HepG2 (cell line): Measurements from ENCODE around the gene FCN1. TPM values are rescaled to one million over a fixed set of nuclear protein-coding genes. Genes with fewer than 3 reads are reported as not detected.

Experiments
- ATAC-seq: fragments of 200-7000 bp; cut with Tn5 transposase; 3 replicates; pipeline ENCODE4 v1.9.1; 2020; ENCODE audit warnings: mild to moderate bottlenecking, moderate library complexity
- BruUV-seq: library from RNA; stranded (reverse); fragments of 400-500 nt; replicated peaks from 2 replicates; lab custom pipeline; 2021; lab: Mats Ljungman, UMichigan
- CTCF ChIA-PET: fragments of 300-600 bp; formaldehyde crosslinking; extraction: SDS; loops from one replicate; lab custom pipeline; 2021; ENCODE audit warnings: low total read pairs, inconsistent platforms, low intra/inter-chr PET ratio; lab: Yijun Ruan, JAX
- POLR2A ChIA-PET: fragments of 350-600 bp; sonication (Branson Sonifier 250); formaldehyde crosslinking; loops from one replicate; lab custom pipeline; 2020; ENCODE audit warnings: antibody characterized with exemption, inconsistent platforms; lab: Yijun Ruan, JAX
- DNase-seq: peaks from one replicate; pipeline ENCODE4 v3.0.0-alpha.2; 2015; ENCODE audit warnings: low spot score
- FAIRE-seq: peaks from 3 replicates; lab custom pipeline; 2011; peaks lifted over from hg19 to GRCh38; lab: Jason Lieb, UNC
- H2AFZ ChIP-seq: one replicate; pipeline ENCODE4 v1.6.1; 2011; ENCODE audit warnings: low read length, inconsistent platforms
- H3K27ac ChIP-seq: fragments of 300-600 bp; 3 replicates; pipeline ENCODE4 v1.8.0; 2011; ENCODE audit warnings: mixed run types, mild to moderate bottlenecking, mixed read lengths, low read length, inconsistent platforms; ENCODE audit not compliant: insufficient read depth; ENCODE audit errors: extremely low read length
- H3K27me3 ChIP-seq, 2 experiments: fragments of 200-600 bp in 1 of 2; 2 replicates in 1 of 2; 3 replicates in 1 of 2; pipeline versions ENCODE4 v1.6.0 to v1.8.0; 2011; ENCODE audit warnings: low read length in 2 of 2, mild to moderate bottlenecking in 2 of 2, moderate library complexity in 2 of 2, inconsistent platforms in 1 of 2; ENCODE audit not compliant: insufficient read depth in 2 of 2, control insufficient read depth in 1 of 2
- H3K36me3 ChIP-seq, 2 experiments: fragments of 200-600 bp in 1 of 2; replicated peaks in 1 of 2; 2 replicates in 1 of 2; 3 replicates in 1 of 2; pipeline versions ENCODE4 v1.5.1 to v1.8.0; 2011; ENCODE audit warnings: low read length in 2 of 2, inconsistent platforms in 1 of 2; ENCODE audit not compliant: insufficient read depth in 2 of 2, control insufficient read depth in 1 of 2
- H3K4me1 ChIP-seq: 2 replicates; pipeline ENCODE4 v1.5.1; 2012; ENCODE audit warnings: low read length, inconsistent platforms; ENCODE audit not compliant: insufficient read depth
- H3K4me2 ChIP-seq: 2 replicates; pipeline ENCODE4 v1.6.0; 2011; ENCODE audit warnings: low read depth, low read length, inconsistent platforms
- H3K4me3 ChIP-seq, 3 experiments: fragments of 200-600 bp in 1 of 3; sonication (generic), shearing (Covaris generic) in 1 of 3; replicated peaks in 1 of 3; 2 replicates each; pipeline ENCODE4 v1.5.1; 2011 to 2016; ENCODE audit warnings: low read length in 3 of 3, inconsistent platforms in 2 of 3, low read depth in 2 of 3, mild to moderate bottlenecking in 2 of 3, control low read depth in 1 of 3, mixed read lengths in 1 of 3; ENCODE audit not compliant: insufficient read depth in 1 of 3
- H3K79me2 ChIP-seq: one replicate; pipeline ENCODE4 v1.6.1; 2011; ENCODE audit warnings: low read length, inconsistent platforms; ENCODE audit not compliant: insufficient read depth
- H3K9ac ChIP-seq: 2 replicates; pipeline ENCODE4 v1.6.0; 2011; ENCODE audit warnings: mild to moderate bottlenecking, low read depth, low read length, inconsistent platforms; ENCODE audit not compliant: insufficient read depth
- H3K9me3 ChIP-seq: 2 replicates; pipeline ENCODE4 v1.5.1; 2012; ENCODE audit warnings: mild to moderate bottlenecking, low read length
- H4K20me1 ChIP-seq: 2 replicates; pipeline ENCODE4 v1.6.0; 2011; ENCODE audit warnings: inconsistent platforms, mild to moderate bottlenecking, low read length, moderate library complexity; ENCODE audit not compliant: insufficient read depth
- HDAC6 ChIP-seq: fragments of 200-600 bp; sonication (generic); IDR thresholded peaks from 2 replicates; pipeline ENCODE4 v1.7.0; 2017; ENCODE audit warnings: mild to moderate bottlenecking, antibody characterized with exemption, low read length, low read depth
- KLF6 ChIP-seq: IDR thresholded peaks from 2 replicates; pipeline ENCODE4 v1.8.0; 2016; ENCODE audit warnings: missing biosample characterization, missing genetic modification reagents
- UBTF ChIP-seq: sonication (generic); formaldehyde crosslinking; IDR thresholded peaks from 2 replicates; pipeline ENCODE4 v1.4.0; 2020; ENCODE audit warnings: mild to moderate bottlenecking, missing genetic modification reagents
- ZC3H4 ChIP-seq: sonication (generic); formaldehyde crosslinking; IDR thresholded peaks from 2 replicates; pipeline ENCODE4 v1.4.0; 2020; ENCODE audit warnings: missing genetic modification reagents, borderline replicate concordance
- ZIK1 ChIP-seq: sonication (generic); formaldehyde crosslinking; IDR thresholded peaks from 2 replicates; pipeline ENCODE4 v1.5.0; 2020; ENCODE audit warnings: mild to moderate bottlenecking, low read depth, missing genetic modification reagents, borderline replicate concordance
- ZNF260 ChIP-seq: sonication (generic); formaldehyde crosslinking; IDR thresholded peaks from 2 replicates; pipeline ENCODE4 v1.4.0; 2020; ENCODE audit warnings: missing genetic modification reagents, low read depth, mild to moderate bottlenecking, borderline replicate concordance
- ZNF33B ChIP-seq: sonication (generic); formaldehyde crosslinking; IDR thresholded peaks from 2 replicates; pipeline ENCODE4 v1.5.1; 2020; ENCODE audit warnings: mild to moderate bottlenecking, missing genetic modification reagents
- ZSCAN5A ChIP-seq: sonication (generic); formaldehyde crosslinking; IDR thresholded peaks from 2 replicates; pipeline ENCODE4 v1.8.0; 2022; ENCODE audit warnings: mild to moderate bottlenecking, missing genetic modification reagents, borderline replicate concordance
- WGBS: methylation state at CpG from one replicate; pipeline ENCODE4 v1.1.6; 2017; ENCODE audit warnings: low lambda C conversion rate; 5-methylcytosine and 5-hydroxymethylcytosine counted together
- in situ Hi-C: cut with HindIII; loops from 2 replicates; pipeline ENCODE4 v1.10.0; 2017; ENCODE audit warnings: low pct_unique_long_range_greater_than_20kb; ENCODE audit not compliant: extremely low pct_ligation_motif_present
- intact Hi-C: fragments of 100-400 bp; cut with micrococcal nuclease; formaldehyde crosslinking; loops from one replicate; pipeline ENCODE4 v1.10.0; 2022; ENCODE audit not compliant: unreplicated experiment
- polyA plus RNA-seq, 8 experiments: library from polyadenylated mRNA; depleted of rRNA in 3 of 8; stranded (reverse) in 7 of 8; unstranded in 1 of 8; fragments of >200 nt; fragmentation: Illumina TruSeq in 4 of 8; extraction: Trizol in 4 of 8; gene quantifications; 2 replicates each; pipeline versions ENCODE4 v1.2.1 to v1.2.3, GENCODE V29; 2011 to 2016; ENCODE audit warnings: low read depth in 4 of 8, missing spikeins in 1 of 8, mixed read lengths in 1 of 8; ENCODE audit not compliant: insufficient read depth in 1 of 8
- total RNA-seq, 5 experiments: library from RNA; depleted of rRNA; stranded (reverse); fragments of >200 nt; fragmentation: Illumina TruSeq; extraction: Trizol; gene quantifications; 2 replicates each; pipeline ENCODE4 v1.2.3, GENCODE V29; 2016; ENCODE audit warnings: low read depth in 1 of 5
- TF ChIP-seq, protein P1 (sequence below): sonication (generic); formaldehyde crosslinking; IDR thresholded peaks from 2 replicates; pipeline ENCODE4 v1.5.0; 2020; ENCODE audit warnings: mild to moderate bottlenecking, low read depth, missing genetic modification reagents, borderline replicate concordance
- TF ChIP-seq, protein P2 (sequence below): sonication (generic); formaldehyde crosslinking; IDR thresholded peaks from 2 replicates; pipeline ENCODE4 v1.9.0; 2021; ENCODE audit warnings: missing genetic modification reagents, mild to moderate bottlenecking, borderline replicate concordance
- TF ChIP-seq, protein P3 (sequence below): sonication (generic); formaldehyde crosslinking; IDR thresholded peaks from 2 replicates; pipeline ENCODE4 v1.9.0; 2021; ENCODE audit warnings: missing genetic modification reagents, borderline replicate concordance
- TF ChIP-seq, protein P4 (sequence below): fragments of 450-650 bp; IDR thresholded peaks from 2 replicates; pipeline ENCODE4 v1.6.1; 2017

The FCN1 gene
- total and polyA plus RNA-seq, 2 of the 13 experiments (the other 11 are each of a cell fraction or from before 2014, with no cell fraction given) = not detected

DNA sequence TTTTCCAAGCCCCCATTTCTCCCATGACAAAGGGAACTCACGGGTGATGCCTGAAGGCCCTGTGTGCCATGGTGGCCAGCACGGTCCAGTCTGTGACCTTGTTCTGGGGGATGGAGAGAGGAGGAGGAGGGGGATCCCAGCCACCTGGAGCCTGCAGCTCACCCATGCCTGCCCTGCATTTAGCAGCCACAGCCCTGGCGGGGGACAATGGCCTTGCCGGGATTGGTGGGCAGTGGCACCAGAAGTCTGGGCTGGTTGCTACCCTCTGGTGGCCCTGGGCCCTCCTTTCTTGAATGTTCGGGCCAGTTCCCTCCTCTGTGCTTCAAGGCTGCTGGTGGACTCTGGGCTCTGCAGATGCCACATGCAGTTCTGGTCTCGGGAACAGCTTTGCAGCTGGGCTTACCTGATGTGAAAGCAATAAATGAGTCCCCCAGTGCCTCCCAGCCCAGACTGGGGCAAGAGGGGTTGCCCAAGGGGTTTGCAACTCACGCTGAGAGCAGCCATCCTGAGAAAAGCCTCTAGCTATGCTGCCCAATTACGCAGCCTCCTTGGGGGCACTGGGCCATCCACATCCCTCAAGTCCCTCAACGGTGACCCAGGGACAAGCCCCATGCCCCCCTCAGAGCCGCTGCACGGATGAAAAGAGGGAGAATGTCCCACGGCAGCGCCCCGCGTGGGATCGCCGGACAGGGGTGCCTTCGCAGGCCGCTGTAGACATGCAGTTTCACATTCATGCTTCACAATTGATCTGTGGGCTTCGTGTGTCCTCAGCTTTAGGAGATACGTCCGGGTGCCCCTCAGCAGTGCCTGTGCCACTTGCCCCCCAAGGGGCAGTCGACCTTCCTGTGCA, 49.2 kb upstream of the FCN1 start:
- DNase-seq (no peak), ATAC-seq (no peak), FAIRE-seq (no peak)
- ChIA-PET POLR2A (no interaction called here), CTCF (no interaction called here)
- in situ Hi-C loops = no loop called here
- Histone ChIP-seq H3K4me1 (no peaks in the 10 kb centered on the region), H3K27me3 (peaks cover 5 to 48% of the 10 kb centered on the region in 2 experiments; a peak in 4 of 5 replicates), H3K9me3 (no peaks in the 10 kb centered on the region), H3K36me3 (no peaks in the 10 kb centered on the region), H3K4me3 (no peak overlapping the region), H3K9ac (no peak overlapping the region), H3K79me2 (no peaks in the 10 kb centered on the region), H4K20me1 (peaks cover 7% of the 10 kb centered on the region; the same call in 1 of the 2 replicates), H3K4me2 (no peak overlapping the region), H2AFZ (no peak overlapping the region), H3K27ac (no peak overlapping the region)
- BruUV-seq = no TSS peak
- intact Hi-C loops = no loop called here
- WGBS = 7% methylated on average over 3 of the region's 23 CpGs
- TF ChIP-seq, protein P1, sequence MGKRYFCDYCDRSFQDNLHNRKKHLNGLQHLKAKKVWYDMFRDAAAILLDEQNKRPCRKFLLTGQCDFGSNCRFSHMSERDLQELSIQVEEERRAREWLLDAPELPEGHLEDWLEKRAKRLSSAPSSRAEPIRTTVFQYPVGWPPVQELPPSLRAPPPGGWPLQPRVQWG (CRISPR knock-in tag) = no peak
- TF ChIP-seq UBTF (no peak), ZNF260 (no peak), ZSCAN5A (no peak), HDAC6 (no peak), ZIK1 (no peak), ZC3H4 (CRISPR knock-in tag) (no peak), KLF6 (CRISPR knock-in tag) (no peak), ZNF33B (CRISPR knock-in tag) (no peak)
- TF ChIP-seq, protein P2, sequence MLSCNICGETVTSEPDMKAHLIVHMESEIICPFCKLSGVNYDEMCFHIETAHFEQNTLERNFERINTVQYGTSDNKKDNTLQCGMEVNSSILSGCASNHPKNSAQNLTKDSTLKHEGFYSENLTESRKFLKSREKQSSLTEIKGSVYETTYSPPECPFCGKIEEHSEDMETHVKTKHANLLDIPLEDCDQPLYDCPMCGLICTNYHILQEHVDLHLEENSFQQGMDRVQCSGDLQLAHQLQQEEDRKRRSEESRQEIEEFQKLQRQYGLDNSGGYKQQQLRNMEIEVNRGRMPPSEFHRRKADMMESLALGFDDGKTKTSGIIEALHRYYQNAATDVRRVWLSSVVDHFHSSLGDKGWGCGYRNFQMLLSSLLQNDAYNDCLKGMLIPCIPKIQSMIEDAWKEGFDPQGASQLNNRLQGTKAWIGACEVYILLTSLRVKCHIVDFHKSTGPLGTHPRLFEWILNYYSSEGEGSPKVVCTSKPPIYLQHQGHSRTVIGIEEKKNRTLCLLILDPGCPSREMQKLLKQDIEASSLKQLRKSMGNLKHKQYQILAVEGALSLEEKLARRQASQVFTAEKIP (CRISPR knock-in tag) = no peak
- TF ChIP-seq, protein P3, sequence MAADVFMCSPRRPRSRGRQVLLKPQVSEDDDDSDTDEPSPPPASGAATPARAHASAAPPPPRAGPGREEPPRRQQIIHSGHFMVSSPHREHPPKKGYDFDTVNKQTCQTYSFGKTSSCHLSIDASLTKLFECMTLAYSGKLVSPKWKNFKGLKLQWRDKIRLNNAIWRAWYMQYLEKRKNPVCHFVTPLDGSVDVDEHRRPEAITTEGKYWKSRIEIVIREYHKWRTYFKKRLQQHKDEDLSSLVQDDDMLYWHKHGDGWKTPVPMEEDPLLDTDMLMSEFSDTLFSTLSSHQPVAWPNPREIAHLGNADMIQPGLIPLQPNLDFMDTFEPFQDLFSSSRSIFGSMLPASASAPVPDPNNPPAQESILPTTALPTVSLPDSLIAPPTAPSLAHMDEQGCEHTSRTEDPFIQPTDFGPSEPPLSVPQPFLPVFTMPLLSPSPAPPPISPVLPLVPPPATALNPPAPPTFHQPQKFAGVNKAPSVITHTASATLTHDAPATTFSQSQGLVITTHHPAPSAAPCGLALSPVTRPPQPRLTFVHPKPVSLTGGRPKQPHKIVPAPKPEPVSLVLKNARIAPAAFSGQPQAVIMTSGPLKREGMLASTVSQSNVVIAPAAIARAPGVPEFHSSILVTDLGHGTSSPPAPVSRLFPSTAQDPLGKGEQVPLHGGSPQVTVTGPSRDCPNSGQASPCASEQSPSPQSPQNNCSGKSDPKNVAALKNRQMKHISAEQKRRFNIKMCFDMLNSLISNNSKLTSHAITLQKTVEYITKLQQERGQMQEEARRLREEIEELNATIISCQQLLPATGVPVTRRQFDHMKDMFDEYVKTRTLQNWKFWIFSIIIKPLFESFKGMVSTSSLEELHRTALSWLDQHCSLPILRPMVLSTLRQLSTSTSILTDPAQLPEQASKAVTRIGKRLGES = no peak
- TF ChIP-seq, protein P4, sequence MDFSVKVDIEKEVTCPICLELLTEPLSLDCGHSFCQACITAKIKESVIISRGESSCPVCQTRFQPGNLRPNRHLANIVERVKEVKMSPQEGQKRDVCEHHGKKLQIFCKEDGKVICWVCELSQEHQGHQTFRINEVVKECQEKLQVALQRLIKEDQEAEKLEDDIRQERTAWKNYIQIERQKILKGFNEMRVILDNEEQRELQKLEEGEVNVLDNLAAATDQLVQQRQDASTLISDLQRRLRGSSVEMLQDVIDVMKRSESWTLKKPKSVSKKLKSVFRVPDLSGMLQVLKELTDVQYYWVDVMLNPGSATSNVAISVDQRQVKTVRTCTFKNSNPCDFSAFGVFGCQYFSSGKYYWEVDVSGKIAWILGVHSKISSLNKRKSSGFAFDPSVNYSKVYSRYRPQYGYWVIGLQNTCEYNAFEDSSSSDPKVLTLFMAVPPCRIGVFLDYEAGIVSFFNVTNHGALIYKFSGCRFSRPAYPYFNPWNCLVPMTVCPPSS = no peak
